ENCODE measurements around the gene RBFOX2.

GRCh38 chr22:35842519-35842913, 186.1 kb downstream of the RBFOX2 start:
- TF ChIP-seq, protein P1, sequence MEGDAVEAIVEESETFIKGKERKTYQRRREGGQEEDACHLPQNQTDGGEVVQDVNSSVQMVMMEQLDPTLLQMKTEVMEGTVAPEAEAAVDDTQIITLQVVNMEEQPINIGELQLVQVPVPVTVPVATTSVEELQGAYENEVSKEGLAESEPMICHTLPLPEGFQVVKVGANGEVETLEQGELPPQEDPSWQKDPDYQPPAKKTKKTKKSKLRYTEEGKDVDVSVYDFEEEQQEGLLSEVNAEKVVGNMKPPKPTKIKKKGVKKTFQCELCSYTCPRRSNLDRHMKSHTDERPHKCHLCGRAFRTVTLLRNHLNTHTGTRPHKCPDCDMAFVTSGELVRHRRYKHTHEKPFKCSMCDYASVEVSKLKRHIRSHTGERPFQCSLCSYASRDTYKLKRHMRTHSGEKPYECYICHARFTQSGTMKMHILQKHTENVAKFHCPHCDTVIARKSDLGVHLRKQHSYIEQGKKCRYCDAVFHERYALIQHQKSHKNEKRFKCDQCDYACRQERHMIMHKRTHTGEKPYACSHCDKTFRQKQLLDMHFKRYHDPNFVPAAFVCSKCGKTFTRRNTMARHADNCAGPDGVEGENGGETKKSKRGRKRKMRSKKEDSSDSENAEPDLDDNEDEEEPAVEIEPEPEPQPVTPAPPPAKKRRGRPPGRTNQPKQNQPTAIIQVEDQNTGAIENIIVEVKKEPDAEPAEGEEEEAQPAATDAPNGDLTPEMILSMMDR (IDR thresholded peaks at IDR 0.05) = no peak
- no peak for TF ChIP-seq EP300 (IDR thresholded peaks at IDR 0.05)
- no peak for TF ChIP-seq POLR2AphosphoS5 (IDR thresholded peaks at IDR 0.05)
- no peak for TF ChIP-seq POLR2A (IDR thresholded peaks at IDR 0.05)
